HS-5 (cell line): ENCODE data around the gene PCF11.
"Not testable (repeated sequence)": the region's sequence is repeated elsewhere in the genome, so short reads cannot be mapped to it uniquely, and the experiment has no call there.

ENCODE experiments used
- DNase-seq: peaks from one replicate; pipeline ENCODE4 v3.0.0-alpha.2; 2012; ENCODE audit warnings: low read depth

The PCF11 gene, protein sequence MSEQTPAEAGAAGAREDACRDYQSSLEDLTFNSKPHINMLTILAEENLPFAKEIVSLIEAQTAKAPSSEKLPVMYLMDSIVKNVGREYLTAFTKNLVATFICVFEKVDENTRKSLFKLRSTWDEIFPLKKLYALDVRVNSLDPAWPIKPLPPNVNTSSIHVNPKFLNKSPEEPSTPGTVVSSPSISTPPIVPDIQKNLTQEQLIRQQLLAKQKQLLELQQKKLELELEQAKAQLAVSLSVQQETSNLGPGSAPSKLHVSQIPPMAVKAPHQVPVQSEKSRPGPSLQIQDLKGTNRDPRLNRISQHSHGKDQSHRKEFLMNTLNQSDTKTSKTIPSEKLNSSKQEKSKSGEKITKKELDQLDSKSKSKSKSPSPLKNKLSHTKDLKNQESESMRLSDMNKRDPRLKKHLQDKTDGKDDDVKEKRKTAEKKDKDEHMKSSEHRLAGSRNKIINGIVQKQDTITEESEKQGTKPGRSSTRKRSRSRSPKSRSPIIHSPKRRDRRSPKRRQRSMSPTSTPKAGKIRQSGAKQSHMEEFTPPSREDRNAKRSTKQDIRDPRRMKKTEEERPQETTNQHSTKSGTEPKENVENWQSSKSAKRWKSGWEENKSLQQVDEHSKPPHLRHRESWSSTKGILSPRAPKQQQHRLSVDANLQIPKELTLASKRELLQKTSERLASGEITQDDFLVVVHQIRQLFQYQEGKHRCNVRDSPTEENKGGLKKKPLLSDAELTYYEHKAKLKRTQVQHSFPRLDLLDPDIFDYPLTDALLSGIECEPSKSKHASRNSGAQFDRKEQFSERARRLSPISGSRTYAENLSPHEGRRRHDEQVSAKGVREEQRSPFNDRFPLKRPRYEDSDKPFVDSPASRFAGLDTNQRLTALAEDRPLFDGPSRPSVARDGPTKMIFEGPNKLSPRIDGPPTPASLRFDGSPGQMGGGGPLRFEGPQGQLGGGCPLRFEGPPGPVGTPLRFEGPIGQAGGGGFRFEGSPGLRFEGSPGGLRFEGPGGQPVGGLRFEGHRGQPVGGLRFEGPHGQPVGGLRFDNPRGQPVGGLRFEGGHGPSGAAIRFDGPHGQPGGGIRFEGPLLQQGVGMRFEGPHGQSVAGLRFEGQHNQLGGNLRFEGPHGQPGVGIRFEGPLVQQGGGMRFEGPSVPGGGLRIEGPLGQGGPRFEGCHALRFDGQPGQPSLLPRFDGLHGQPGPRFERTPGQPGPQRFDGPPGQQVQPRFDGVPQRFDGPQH (N-terminal part only)

DNA sequence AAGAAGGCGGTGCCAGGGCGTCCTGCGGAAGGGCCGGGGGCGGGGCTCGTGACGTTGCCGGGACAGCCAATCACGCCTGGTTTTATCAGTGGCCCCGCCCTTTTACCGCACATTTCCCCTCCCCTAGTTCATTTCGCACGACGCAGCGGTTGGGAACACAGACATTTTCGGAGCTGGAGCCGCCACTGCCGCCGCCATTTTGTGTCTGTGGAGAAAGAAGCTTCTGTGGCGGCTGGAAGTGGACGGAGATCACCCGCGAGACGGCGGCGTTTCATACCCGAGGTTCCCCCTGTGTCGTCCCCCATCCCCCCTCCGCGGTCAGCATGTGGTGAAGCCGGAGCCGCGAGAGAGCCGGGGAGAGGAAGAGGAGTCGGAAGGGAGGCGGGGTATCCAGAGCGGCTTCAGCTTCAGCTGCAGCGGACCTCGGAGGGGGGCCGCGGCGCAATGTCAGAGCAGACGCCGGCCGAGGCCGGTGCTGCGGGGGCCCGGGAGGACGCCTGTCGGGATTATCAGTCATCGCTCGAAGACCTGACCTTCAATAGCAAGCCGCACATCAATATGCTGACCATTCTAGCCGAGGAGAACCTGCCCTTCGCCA, at the start of gene PCF11:
Gene PCF11 (plus strand): TSS at position 136 of the 598 bp plus-strand sequence. CDS start 309 bp downstream, at position 445.
- DNase-seq = no peak

DNA sequence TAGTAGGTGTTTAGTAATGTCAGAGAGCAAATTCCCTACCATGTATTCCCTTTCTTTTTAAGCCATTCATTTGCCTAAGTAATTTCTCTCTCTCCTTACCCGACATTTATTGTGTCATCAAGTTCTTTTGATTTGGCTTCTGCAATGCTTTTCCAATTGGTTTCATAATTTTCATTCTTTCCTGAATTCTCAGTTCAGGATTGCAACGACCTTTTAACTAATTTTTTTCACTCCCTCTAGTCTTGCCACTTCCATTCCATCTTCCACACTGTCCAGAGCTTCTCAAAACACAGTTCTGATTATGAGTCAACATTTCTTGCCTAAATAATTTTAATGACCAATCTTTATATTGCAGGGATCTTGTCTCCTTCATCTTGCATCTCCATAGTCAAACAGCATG, 44.0 kb upstream of the PCF11 start:
- no peak for DNase-seq

DNA sequence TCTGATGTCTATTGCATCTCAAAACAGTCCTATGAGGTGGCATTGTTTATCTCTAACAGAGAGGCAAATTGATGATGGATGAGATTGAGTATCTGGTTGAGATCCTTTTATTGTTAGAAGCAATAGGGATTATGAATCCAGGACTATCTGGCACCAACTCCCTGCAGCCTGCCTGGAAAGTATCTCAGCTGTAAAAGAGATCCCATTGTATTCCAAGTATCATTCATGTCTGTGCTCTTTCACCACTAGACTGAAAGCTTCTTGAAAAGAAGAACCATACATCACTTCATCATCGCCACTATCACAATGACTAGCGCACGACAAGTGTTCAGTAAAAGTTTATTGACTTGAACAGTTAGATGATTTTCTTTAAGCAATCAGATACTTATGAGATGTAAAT, 41.9 kb upstream of the PCF11 start:
- no peak for DNase-seq

DNA sequence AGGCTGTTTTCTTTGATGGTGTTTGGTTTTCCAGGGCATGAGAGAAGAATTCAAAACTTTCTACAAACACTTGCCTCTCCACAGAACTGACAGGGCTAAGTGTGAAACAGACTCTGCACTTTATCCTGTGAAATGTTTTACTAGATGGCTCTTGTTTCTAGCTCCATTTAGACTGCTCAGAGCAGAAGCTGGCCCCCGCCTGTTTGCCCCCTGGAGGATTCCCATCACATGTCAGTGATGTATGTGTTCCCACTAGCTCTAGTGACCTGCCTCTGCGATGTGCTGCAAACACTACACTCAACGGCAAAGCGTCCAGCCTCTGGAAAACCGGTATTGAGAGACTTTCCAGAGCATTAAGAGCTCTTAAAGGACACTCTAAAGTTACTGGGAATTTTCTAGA, 41.4 kb upstream of the PCF11 start:
- no peak for DNase-seq

DNA sequence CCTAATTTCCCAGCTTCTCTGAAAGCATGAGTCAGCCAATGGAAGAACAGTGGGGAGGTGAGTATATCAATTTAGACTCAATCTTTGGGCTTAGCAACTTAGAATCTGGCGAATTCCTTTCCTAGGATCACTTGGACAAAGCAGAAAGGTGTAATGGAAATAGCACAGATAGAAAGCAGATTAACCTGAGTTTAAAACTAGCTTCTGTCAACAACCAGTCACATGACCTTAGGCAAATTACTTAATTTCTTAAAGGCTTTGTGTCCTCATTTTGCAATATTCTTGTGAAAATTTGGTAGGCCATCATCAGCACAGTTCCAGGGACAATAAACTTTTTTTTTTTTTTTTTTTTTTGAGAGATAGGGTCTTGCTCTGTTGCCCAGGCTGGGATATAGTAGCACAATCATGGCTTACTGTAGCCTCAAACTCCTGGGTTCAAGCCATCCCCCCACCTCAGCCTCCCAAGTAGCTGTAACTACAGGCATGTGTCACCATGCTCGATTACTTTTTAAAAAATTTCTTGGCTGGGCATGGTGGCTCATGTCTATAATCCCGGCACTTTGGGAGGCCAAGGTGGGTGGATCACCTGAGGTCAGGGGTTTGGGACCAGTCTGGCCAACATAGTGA, 40.8 kb upstream of the PCF11 start:
- no peak for DNase-seq

DNA sequence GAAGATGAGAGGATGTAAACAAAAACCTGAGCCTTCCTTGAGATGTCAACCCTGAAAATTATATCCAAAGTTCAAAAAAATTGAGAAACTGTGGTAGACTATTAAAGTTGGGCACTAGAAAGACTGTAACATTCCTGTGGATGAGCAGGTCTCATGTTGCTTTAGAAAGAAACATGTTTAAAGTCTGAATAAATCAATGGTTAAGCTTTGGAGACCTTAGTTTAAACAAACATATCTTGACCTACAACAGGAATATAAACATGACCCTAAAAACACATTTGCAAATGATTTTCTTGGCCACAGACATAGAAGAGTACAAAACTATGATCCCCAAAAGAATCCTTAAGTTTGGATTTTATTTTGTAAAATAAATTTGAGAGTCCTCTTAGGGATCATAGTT, 38.1 kb upstream of the PCF11 start:
- no peak for DNase-seq

DNA sequence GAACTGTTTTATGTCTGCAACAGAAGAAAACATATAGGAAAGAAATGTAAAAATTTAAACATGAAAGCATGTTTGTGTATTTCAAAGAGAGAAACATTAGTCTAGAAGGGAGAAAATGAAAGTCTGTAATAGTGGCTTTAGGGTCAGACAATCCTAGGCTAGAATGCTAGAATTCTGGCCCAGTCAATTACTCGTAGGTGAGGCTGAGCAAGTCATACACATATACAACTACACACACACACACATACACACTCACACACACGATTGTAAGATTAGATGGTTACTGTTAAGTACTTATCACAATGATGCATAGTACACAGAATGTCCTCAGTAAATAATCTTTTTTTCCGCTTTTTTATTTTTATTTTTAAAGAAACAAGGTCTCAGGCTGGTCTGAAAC, 37.7 kb upstream of the PCF11 start:
- no peak for DNase-seq

DNA sequence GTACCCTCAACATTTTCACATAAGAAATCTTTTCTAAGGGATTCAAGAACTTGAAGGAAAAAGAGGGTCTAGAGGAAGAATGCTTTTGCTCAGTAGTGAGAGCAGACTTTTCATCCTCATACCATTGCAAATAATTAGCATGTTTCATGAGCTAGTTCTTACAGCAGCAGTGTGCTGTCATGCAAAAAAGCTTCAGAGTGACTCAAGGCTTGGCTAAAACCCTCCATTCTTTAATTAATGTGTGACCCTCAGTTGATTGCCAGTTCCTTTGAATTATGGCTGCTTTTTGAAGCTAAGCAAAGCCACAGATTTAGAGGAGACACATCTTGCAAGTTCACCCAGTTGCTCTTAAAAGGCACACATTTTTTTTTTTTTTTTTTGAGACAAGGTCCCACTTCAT, 36.6 kb upstream of the PCF11 start:
- no peak for DNase-seq

DNA sequence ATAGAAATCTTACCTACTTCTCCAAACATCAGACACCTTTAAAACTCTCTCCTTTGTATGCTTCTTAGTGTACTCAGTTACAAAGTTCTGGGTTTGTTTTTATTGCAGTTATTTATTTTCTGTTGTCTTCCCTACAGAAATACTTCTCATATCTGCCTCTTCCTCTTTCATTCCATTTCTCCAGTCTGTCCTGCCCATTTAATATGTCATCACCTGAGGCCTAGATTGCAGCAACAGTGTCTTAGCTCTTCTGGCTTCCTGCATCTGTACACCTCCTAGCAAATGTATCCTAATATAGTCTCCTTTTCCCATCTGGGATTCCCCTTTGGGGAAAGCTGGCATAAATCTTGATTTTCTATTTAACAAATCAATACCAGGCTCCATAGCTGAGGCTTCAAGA, 34.9 kb upstream of the PCF11 start:
- DNase-seq = no peak

DNA sequence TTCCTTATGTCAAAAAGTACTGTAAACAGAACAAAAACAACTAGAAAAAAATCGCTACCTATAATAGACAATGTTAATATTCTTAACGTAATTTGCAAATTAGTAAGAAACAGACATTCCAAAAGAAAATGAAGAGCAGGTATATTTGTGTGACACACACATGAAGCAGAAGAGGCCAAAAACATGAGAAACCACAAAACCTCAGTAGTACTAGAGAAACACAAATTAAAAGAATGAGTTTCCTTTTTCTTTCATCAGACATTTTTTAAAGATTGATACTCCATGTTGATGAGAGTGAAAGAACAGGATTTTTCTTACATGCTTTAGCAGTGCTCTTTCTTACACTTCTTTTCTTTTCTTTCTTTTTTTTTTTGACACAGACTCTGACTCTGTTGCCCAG, 34.2 kb upstream of the PCF11 start:
- no peak for DNase-seq

DNA sequence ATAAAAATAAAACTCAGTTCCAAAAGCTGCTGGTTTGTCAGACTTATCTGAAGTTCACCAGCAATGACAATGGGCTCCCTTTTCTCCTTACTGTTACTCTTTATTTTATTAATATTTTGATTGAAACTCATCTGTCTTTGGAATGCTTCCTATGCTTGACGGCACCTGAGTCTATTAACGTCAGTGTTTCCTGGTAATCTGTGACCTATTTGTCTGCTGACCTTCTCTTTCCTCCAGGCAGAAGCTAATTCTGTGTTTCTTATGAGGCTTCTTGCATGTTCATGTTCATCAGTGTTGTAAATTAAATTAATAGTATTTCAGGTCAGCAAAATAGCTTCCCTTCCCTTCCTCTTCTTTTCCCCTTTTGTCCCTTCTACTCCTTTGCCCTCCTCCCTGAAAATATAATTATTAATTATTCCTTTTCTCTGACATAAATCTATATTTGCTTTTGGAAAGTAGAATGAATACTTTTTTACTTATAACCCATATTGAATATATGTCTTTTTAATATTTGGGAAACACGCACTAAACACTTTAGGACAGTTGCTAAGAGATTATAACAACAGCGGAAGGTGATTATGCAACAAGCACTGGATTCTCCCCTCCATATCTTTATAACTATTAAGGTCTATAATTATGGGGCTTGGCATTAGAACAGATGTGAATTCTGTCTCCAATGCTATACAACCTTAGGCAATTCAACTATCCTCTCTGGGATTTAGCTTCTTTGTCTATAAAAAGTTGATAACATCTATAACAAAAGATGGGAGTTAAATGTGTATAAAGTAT, 32.1 kb upstream of the PCF11 start:
- no peak for DNase-seq

DNA sequence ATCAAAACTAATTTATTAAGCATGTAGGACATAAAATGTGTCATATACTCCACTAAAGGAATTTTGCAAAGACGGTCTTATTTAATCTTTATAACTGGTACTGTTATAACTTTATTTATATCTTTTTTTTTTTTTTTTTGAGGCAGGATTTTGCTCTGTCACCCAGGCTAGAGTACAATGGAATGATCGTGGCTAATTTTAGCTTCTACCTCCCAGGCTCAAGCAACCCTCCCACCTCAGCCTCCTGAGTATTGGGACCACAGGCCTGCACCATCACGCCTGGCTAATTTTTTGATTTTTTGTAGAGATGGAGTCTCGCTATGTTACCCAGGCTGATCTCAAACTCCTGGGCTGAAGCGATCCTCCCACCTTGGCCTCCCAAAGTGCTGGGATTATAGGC, 31.4 kb upstream of the PCF11 start:
- DNase-seq = no peak

DNA sequence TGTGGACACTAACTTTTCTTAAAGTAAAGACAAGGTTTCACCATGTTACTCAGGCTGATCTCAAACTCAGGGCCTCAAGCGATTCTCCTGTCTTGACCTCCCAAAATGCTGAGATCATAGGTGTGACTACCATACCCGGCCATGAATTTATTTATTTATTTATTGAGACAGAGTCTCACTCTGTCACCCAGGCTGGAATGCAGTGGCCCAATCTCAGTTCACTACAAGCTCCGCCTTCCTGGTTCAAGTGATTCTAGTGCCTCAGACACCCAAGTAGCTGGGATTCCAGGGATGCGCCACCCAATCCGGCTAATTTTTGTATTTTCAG, 29.7 kb upstream of the PCF11 start:
- no peak for DNase-seq

DNA sequence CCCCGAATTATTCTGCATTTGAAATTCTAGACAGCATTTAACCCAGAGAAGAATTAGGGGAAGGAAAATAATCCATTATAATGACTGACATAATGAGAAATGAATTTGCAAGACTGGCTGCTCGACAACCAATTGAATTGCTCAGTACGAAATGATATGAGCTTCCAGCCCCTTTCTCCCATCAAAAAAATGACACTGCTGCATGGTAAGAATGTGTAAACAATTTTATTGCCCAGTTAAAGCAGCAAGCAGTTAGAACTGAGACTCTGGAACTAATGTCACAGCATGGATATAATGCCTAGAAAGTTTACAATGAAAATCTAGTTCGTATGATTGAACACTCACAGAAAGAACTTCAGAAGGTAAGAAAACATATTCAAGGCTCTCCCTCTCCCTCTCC, 24.7 kb upstream of the PCF11 start:
- DNase-seq = no peak

DNA sequence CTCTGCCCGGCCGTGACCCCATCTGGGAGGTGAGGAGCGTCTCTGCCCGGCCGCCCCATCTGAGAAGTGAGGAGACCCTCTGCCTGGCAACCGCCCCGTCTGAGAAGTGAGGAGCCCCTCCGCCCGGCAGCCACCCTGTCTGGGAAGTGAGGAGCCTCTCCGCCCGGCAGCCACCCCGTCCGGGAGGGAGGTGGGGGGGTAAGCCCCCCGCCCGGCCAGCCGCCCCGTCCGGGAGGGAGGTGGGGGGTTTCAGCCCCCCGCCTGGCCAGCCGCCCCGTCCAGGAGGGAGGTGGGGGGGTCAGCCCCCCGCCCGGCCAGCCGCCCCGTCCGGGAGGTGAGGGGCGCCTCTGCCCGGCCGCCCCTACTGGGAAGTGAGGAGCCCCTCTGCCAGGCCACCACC, 23.7 kb upstream of the PCF11 start:
- not testable (repeated sequence) for DNase-seq

DNA sequence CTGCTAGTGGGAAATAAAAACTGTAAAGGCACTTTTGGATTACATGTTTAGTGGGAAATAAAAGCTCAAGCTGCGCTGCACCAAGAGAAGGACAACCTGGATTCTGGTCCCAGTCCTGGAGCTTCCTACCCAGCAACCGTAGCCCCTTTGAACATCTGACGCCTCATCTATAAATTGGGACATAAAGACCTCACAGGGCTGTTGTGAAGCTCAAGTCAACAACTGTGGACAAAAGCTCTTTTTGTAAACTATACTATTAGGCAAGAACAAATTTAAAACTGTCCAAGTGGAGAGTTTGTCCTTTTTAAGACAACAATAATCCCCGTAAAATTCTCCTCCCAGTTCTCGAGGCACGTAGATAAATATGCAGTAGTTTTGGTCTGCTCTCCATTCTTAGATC, 17.6 kb upstream of the PCF11 start:
- no peak for DNase-seq

DNA sequence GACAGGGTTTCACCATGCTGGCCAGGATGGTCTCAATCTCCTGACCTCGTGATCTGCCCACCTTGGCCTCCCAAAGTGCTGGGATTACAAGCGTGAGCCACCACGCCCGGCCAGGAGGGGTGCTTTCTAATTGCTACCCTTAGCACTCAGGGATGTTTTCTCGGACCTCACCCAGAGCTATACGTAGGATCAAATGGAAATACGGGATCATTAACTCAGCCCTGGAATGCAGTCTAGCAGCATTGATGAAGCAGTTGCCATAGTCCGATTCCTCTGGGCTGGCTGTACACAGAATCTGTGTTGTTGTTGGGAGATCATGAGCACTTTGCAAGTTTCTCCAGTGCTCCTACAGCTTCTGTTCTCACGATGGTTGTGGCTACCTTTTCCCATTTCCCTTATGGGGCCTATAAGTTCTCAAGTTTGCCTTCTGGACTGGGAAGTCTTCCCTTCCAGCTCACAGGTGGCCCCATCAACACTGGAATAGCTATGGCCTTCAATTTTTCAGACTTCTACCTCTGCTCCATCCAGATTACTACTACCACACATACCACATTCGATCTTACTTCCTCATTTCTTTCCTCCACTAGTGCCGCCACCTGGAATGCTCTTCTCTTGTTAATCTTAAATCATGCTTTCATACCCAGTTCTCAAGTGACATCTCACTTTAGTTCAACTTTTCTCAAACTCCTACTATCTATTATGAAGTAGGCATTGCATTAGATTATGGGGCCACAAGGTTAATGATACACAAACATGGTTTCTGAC, 16.1 kb upstream of the PCF11 start:
- DNase-seq = no peak

DNA sequence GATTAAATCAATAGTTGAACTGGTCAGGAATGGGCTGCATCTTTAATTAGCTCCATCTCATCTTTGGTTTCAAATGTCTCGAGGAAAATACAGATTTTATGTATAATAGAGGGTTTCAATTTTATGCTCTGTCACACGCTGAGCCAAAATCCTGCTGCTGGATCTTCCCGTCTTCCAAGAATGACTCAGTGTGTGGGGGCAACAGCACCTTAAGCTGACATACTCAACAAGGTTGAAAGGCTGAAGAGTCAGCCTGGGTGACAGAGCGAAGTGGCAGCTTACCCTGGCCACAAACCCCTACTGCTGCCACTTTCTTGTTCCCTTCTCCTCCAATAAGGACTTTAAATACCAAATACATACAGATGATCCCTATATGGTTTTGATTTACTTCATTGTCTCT, 9.0 kb upstream of the PCF11 start:
- no peak for DNase-seq

DNA sequence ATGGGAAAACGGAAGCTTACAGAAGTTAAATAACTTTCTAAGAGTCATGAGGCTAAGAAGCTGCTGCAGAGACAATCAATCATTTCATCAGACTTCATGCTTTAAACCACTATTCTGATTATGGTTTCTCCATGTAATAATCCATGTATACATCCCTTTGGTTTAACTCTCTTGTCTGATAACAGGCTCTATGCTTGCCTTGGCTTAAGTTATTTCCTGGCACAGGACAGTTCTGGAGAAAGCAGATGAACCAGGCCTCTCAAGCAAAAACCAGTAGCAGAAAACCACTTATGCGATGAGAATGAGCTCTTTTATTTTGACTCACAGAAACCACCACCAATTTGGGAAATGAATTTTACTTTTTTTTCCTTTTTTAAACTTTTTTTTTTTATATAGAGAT, 6.5 kb upstream of the PCF11 start:
- no peak for DNase-seq

DNA sequence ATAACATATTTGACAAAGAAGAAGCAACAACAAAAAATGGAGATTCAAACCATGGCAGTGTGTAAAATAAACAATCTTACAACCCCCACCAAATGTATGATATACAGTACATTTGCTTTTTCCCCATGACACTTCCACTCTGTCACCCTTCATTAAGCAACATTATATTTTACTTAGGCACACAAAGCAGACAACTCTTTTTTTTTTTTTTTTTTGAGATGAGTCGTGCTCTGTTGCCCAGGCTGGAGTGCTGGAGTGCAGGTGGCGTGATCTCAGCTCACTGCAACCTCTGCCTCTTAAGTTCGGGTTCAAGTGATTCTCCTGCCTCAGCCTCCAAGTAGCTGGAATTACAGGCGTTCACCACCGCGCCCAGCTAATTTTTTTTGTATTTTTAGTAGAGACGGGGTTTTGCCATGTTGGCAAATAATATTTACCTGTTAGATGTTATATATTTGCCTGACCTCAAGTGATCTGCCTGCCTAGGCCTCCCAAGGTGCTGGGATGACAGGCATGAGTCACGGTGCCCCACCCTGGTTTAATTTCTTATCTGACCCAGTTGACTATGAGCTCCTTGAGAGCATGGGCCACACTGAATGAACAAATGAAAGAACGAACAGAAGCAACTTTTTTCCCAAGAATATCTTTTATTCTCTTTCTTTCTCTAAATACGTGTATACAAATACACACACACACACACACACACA, 5.5 kb upstream of the PCF11 start:
- no peak for DNase-seq
